ENCODE results near the gene NPTN.

DNA sequence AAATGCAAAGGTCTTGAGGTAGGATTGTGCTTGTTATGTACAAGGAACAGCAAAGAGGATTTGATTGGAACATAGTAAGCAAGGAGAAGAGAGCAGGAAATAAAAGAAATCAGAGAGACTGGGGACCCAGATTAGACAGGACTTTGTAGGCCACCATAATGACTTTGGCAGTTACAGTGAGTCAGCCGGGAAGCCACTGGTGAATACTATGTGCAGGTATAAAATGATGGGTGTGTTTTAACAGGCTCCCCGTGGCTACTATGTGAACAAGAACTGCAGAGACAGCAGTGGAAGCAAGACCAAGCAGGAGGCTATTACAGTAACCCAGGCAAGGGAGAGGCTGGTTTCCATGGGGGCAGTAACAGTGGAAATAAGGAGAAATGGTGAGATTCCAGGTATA, 55.2 kb downstream of the NPTN start:
- TF ChIP-seq EZH2 (conservative IDR thresholded peaks at IDR 0.05; ENCODE audit: low read depth, low read length) = no peak
- no peak for TF ChIP-seq FOSL2 (CRISPR knock-in tag; IDR thresholded peaks at IDR 0.05)
- TF ChIP-seq SIN3A (IDR thresholded peaks at IDR 0.05; ENCODE audit: borderline replicate concordance, low read depth, low read length) = no peak
- TF ChIP-seq, protein P1, sequence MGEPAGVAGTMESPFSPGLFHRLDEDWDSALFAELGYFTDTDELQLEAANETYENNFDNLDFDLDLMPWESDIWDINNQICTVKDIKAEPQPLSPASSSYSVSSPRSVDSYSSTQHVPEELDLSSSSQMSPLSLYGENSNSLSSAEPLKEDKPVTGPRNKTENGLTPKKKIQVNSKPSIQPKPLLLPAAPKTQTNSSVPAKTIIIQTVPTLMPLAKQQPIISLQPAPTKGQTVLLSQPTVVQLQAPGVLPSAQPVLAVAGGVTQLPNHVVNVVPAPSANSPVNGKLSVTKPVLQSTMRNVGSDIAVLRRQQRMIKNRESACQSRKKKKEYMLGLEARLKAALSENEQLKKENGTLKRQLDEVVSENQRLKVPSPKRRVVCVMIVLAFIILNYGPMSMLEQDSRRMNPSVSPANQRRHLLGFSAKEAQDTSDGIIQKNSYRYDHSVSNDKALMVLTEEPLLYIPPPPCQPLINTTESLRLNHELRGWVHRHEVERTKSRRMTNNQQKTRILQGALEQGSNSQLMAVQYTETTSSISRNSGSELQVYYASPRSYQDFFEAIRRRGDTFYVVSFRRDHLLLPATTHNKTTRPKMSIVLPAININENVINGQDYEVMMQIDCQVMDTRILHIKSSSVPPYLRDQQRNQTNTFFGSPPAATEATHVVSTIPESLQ (CRISPR knock-in tag; conservative IDR thresholded peaks at IDR 0.05) = no peak
- no peak for TF ChIP-seq ZNF263 (CRISPR knock-in tag; IDR thresholded peaks at IDR 0.05)
- TF ChIP-seq, protein P2, sequence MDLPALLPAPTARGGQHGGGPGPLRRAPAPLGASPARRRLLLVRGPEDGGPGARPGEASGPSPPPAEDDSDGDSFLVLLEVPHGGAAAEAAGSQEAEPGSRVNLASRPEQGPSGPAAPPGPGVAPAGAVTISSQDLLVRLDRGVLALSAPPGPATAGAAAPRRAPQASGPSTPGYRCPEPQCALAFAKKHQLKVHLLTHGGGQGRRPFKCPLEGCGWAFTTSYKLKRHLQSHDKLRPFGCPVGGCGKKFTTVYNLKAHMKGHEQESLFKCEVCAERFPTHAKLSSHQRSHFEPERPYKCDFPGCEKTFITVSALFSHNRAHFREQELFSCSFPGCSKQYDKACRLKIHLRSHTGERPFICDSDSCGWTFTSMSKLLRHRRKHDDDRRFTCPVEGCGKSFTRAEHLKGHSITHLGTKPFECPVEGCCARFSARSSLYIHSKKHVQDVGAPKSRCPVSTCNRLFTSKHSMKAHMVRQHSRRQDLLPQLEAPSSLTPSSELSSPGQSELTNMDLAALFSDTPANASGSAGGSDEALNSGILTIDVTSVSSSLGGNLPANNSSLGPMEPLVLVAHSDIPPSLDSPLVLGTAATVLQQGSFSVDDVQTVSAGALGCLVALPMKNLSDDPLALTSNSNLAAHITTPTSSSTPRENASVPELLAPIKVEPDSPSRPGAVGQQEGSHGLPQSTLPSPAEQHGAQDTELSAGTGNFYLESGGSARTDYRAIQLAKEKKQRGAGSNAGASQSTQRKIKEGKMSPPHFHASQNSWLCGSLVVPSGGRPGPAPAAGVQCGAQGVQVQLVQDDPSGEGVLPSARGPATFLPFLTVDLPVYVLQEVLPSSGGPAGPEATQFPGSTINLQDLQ (CRISPR knock-in tag; IDR thresholded peaks at IDR 0.05) = no peak
- no peak for TF ChIP-seq SP1 (IDR thresholded peaks at IDR 0.05)
- no peak for TF ChIP-seq SP1 (CRISPR knock-in tag; IDR thresholded peaks at IDR 0.05)
- TF ChIP-seq MAX (IDR thresholded peaks at IDR 0.05) = no peak
- no peak for TF ChIP-seq ZNF577 (CRISPR knock-in tag; IDR thresholded peaks at IDR 0.05; ENCODE audit: borderline replicate concordance, low read depth)
- TF ChIP-seq SMARCE1 (IDR thresholded peaks at IDR 0.05; ENCODE audit: borderline replicate concordance) = no peak

Data from HepG2 (cell line).